HCT116 (cell line): ENCODE data around the gene RMI2. TPM values are rescaled to one million over a fixed set of nuclear protein-coding genes. Genes with fewer than 3 reads are reported as not detected.

Experiments
- ATAC-seq: fragments of 200-7000 bp; cut with Tn5 transposase; 2 replicates; pipeline ENCODE4 v1.9.1; 2020; ENCODE audit warnings: mild to moderate bottlenecking, moderate library complexity
- BruUV-seq: library from RNA; stranded (reverse); fragments of 400-500 nt; replicated peaks from 2 replicates; lab custom pipeline; 2021; lab: Mats Ljungman, UMichigan
- CTCF ChIA-PET: fragments of 300-600 bp; sonication (Branson Sonifier 250); formaldehyde crosslinking; loops from one replicate; lab custom pipeline; 2021; ENCODE audit warnings: antibody characterized with exemption; lab: Charles Lee
- POLR2A ChIA-PET: fragments of 300-600, 350-600 bp; sonication (Branson Sonifier 250); formaldehyde crosslinking; loops from one replicate; lab custom pipeline; 2021; ENCODE audit warnings: antibody characterized with exemption; lab: Charles Lee
- RAD21 ChIA-PET, 2 experiments: fragments of 300-600 bp; sonication (Branson Sonifier 250); formaldehyde crosslinking; loops; one replicate each; lab custom pipeline; 2023; ENCODE audit warnings: low total read pairs in 2 of 2; ENCODE audit not compliant: uncharacterized antibody in 2 of 2, unreplicated experiment in 2 of 2, low non-redundant PET in 1 of 2; lab: Charles Lee
- DNase-seq: peaks from one replicate; pipeline ENCODE4 v3.0.0-alpha.2; 2010; ENCODE audit warnings: low read depth, low spot score
- H2AFZ ChIP-seq: fragments of 200-600 bp; shearing (Covaris generic), sonication (generic); 2 replicates; pipeline ENCODE4 v1.6.1; 2017; ENCODE audit warnings: low read depth, mixed run types, mixed read lengths, antibody characterized with exemption, low read length; ENCODE audit not compliant: poor library complexity, severe bottlenecking
- H3K27ac ChIP-seq: 2 replicates; pipeline ENCODE4 v1.5.1; 2012; ENCODE audit warnings: low read depth, low read length
- H3K27me3 ChIP-seq: fragments of 200-600 bp; sonication (generic); 2 replicates; pipeline ENCODE4 v1.6.1; 2016; ENCODE audit warnings: mixed run types, low read length, mixed read lengths; ENCODE audit not compliant: insufficient read depth
- H3K36me3 ChIP-seq, 2 experiments: fragments of 200-500 bp in 1 of 2; fragments of 200-600 bp in 1 of 2; sonication (Bioruptor generic) in 1 of 2; sonication (generic) in 1 of 2; 2 replicates each; pipeline versions ENCODE4 v1.5.1 to v1.6.1; 2014 to 2016; ENCODE audit warnings: low read length in 2 of 2, inconsistent platforms in 1 of 2, mixed read lengths in 1 of 2, mixed run types in 1 of 2; ENCODE audit not compliant: insufficient read depth in 2 of 2, control insufficient read depth in 1 of 2
- H3K4me1 ChIP-seq, 2 experiments: fragments of 200-600 bp in 1 of 2; sonication (generic) in 1 of 2; 2 replicates each; pipeline versions ENCODE4 v1.5.1 to v1.6.1; 2012 to 2017; ENCODE audit warnings: low read length in 2 of 2, inconsistent platforms in 1 of 2, mild to moderate bottlenecking in 1 of 2, mixed read lengths in 1 of 2, mixed run types in 1 of 2, moderate library complexity in 1 of 2; ENCODE audit not compliant: insufficient read depth in 2 of 2, control insufficient read depth in 1 of 2
- H3K4me2 ChIP-seq: fragments of 200-600 bp; sonication (generic); 2 replicates; pipeline ENCODE4 v1.6.1; 2017; ENCODE audit warnings: mixed run types, low read length, mixed read lengths
- H3K4me3 ChIP-seq, 2 experiments: fragments of 200-600 bp in 1 of 2; sonication (generic) in 1 of 2; replicated peaks in 1 of 2; 2 replicates each; pipeline ENCODE4 v1.5.1; 2011 to 2016; ENCODE audit warnings: low read length in 2 of 2, control low read depth in 1 of 2, low read depth in 1 of 2, mild to moderate bottlenecking in 1 of 2, mixed read lengths in 1 of 2, mixed run types in 1 of 2
- H3K79me2 ChIP-seq: fragments of 200-600 bp; sonication (generic); 2 replicates; pipeline ENCODE4 v1.6.1; 2017; ENCODE audit warnings: mild to moderate bottlenecking, mixed run types, low read length, moderate library complexity, mixed read lengths; ENCODE audit not compliant: insufficient read depth
- H3K9ac ChIP-seq: fragments of 200-600 bp; sonication (generic); 2 replicates; pipeline ENCODE4 v1.6.1; 2016; ENCODE audit warnings: low read length, mixed read lengths
- H3K9me2 ChIP-seq: fragments of 200-600 bp; sonication (generic), shearing (Covaris generic); 2 replicates; pipeline ENCODE4 v1.6.1; 2017; ENCODE audit warnings: mixed run types, mild to moderate bottlenecking, moderate library complexity; ENCODE audit not compliant: insufficient read depth
- H3K9me3 ChIP-seq, 2 experiments: fragments of 200-500 bp in 1 of 2; fragments of 200-600 bp in 1 of 2; sonication (Bioruptor generic) in 1 of 2; sonication (generic) in 1 of 2; 2 replicates each; pipeline ENCODE4 v1.6.1; 2014 to 2017; ENCODE audit warnings: low read length in 2 of 2, mixed read lengths in 2 of 2, inconsistent platforms in 1 of 2, low read depth in 1 of 2, mild to moderate bottlenecking in 1 of 2, mixed run types in 1 of 2, moderate library complexity in 1 of 2; ENCODE audit not compliant: control insufficient read depth in 1 of 2, insufficient read depth in 1 of 2
- H4K20me1 ChIP-seq: fragments of 200-600 bp; sonication (generic), shearing (Covaris generic); 2 replicates; pipeline ENCODE4 v1.6.1; 2017; ENCODE audit warnings: mixed run types, mild to moderate bottlenecking, moderate library complexity; ENCODE audit not compliant: insufficient read depth
- EGR1 ChIP-seq: IDR thresholded peaks from 2 replicates; pipeline ENCODE4 v1.6.1; 2012; ENCODE audit warnings: low read depth
- EZH2 ChIP-seq: fragments of 200-600 bp; sonication (generic); IDR thresholded peaks from 2 replicates; pipeline ENCODE4 v1.6.1; 2017; ENCODE audit warnings: antibody characterized with exemption, mixed run types
- POLR2AphosphoS5 ChIP-seq: IDR thresholded peaks from 2 replicates; pipeline ENCODE4 v1.6.1; 2011; ENCODE audit warnings: mild to moderate bottlenecking, low read depth, low read length, moderate library complexity
- RAD21 ChIP-seq: IDR thresholded peaks from 2 replicates; pipeline ENCODE4 v1.6.1; 2012; ENCODE audit warnings: low read depth, mild to moderate bottlenecking
- SIN3A ChIP-seq: IDR thresholded peaks from 2 replicates; pipeline ENCODE4 v1.6.1; 2012; ENCODE audit warnings: low read depth
- YY1 ChIP-seq: IDR thresholded peaks from 2 replicates; pipeline ENCODE4 v1.6.1; 2011; ENCODE audit warnings: low read length, low read depth, moderate library complexity, mild to moderate bottlenecking; ENCODE audit not compliant: insufficient replicate concordance; ENCODE audit errors: extremely low read depth
- intact Hi-C: fragments of 100-400 bp; cut with micrococcal nuclease; formaldehyde crosslinking; loops from 2 replicates; pipeline ENCODE4 v1.10.0; 2022
- total RNA-seq: library from RNA; stranded (reverse); gene quantifications from one replicate; pipeline ENCODE4 v1.2.1, GENCODE V29; 2021; ENCODE audit not compliant: unreplicated experiment
- TF ChIP-seq, protein P1 (sequence below), 3 experiments: fragments of 200-600 bp in 1 of 3; sonication (generic) in 1 of 3; IDR thresholded peaks in 2 of 3; conservative IDR thresholded peaks in 1 of 3; 2 replicates each; pipeline ENCODE4 v1.5.1; 2012 to 2017; ENCODE audit warnings: low read depth in 2 of 3, low read length in 2 of 3, antibody characterized with exemption in 1 of 3, borderline replicate concordance in 1 of 3, control low read depth in 1 of 3, mild to moderate bottlenecking in 1 of 3, mixed read lengths in 1 of 3, mixed run types in 1 of 3, moderate library complexity in 1 of 3; ENCODE audit not compliant: insufficient read depth in 1 of 3
- TF ChIP-seq, protein P2 (sequence below): IDR thresholded peaks from 2 replicates; pipeline ENCODE4 v1.6.1; 2012

Gene RMI2
- total RNA-seq, 1 experiment from 2014 or later: 19.9 TPM

DNA sequence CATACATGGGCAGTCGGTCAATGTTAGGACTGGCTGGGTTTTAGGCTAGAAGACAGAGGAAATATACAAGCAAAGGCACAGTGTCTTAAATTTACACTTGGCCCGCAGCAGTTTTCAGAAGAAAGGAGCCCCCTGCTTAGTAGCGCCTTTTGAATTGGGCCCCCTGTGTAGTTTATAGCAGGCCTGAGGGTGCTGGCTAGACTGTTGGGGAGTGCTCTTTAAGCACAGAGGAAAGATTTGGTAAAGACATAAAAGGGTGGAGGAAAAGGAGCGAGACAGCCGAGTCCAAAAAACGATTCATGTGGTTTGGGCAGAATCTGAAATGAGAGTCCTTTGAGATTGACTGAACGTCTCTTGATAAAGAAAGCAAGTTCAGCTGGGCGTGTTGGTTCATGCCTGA is 10.6 kb downstream of the RMI2 start:
- Histone ChIP-seq H3K4me1 (peaks cover 34 to 44% of the 10 kb centered on the region in 2 experiments), H3K9me3 (no peaks in the 10 kb centered on the region), H3K79me2 (no peaks in the 10 kb centered on the region), H3K27me3 (no peaks in the 10 kb centered on the region), H3K9ac (no peak overlapping the region), H3K36me3 (no peaks in the 10 kb centered on the region), H2AFZ (no peak overlapping the region), H3K9me2 (no peaks in the 10 kb centered on the region), H3K4me3 (no peak overlapping the region), H3K27ac (no peak overlapping the region), H3K4me2 (no peak overlapping the region), H4K20me1 (no peaks in the 10 kb centered on the region)
- no peak for TF ChIP-seq EZH2
- no peak for TF ChIP-seq SIN3A
- no peak for TF ChIP-seq POLR2AphosphoS5
- TF ChIP-seq YY1: no peak
- no peak for TF ChIP-seq EGR1
- TF ChIP-seq, protein P1, sequence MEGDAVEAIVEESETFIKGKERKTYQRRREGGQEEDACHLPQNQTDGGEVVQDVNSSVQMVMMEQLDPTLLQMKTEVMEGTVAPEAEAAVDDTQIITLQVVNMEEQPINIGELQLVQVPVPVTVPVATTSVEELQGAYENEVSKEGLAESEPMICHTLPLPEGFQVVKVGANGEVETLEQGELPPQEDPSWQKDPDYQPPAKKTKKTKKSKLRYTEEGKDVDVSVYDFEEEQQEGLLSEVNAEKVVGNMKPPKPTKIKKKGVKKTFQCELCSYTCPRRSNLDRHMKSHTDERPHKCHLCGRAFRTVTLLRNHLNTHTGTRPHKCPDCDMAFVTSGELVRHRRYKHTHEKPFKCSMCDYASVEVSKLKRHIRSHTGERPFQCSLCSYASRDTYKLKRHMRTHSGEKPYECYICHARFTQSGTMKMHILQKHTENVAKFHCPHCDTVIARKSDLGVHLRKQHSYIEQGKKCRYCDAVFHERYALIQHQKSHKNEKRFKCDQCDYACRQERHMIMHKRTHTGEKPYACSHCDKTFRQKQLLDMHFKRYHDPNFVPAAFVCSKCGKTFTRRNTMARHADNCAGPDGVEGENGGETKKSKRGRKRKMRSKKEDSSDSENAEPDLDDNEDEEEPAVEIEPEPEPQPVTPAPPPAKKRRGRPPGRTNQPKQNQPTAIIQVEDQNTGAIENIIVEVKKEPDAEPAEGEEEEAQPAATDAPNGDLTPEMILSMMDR (IDR thresholded peaks at IDR 0.05 in 2 of 3, conservative IDR thresholded peaks at IDR 0.05 in 1 of 3; ENCODE audit: borderline replicate concordance in 1 of 3, insufficient read depth in 1 of 3, low read depth in 2 of 3, low read length in 2 of 3): no peak
- TF ChIP-seq RAD21: no peak
- TF ChIP-seq, protein P2, sequence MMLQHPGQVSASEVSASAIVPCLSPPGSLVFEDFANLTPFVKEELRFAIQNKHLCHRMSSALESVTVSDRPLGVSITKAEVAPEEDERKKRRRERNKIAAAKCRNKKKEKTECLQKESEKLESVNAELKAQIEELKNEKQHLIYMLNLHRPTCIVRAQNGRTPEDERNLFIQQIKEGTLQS: no peak
- DNase-seq: no peak
- ChIA-PET POLR2A (interaction anchor here (1.1 kb wide), 1 partner anchor 100 kb away, joined by 10 read pairs; the partner anchor contains the start of gene SOCS1), RAD21 (interaction anchor here (0.9 to 1.3 kb wide), 2 partner anchors 100 to 385 kb away, joined by 3 read pairs; partner anchors contain the start of gene SOCS1 (in 1 of the 2)), CTCF (interaction anchor here (0.7 to 1.6 kb wide), 4 partner anchors 9 to 384 kb away, joined by 3 to 18 read pairs (median 3); no protein-coding TSS in a partner anchor)
- intact Hi-C loops: loop anchor here (1.0 to 2.0 kb wide), 2 partner anchors 99 to 385 kb away; partner anchors contain the start of gene SOCS1
- BruUV-seq: no TSS peak
- ATAC-seq: no peak
